CD8-positive, alpha-beta memory T cell (primary cell): ENCODE measurements around the gene COL25A1. TPM values are rescaled to one million over a fixed set of nuclear protein-coding genes. Genes with fewer than 3 reads are reported as not detected.

Experiments used
- CTCF ChIA-PET: fragments of 350-600 bp; sonication (Branson Sonifier 250); formaldehyde crosslinking; loops from one replicate; lab custom pipeline; 2021; ENCODE audit warnings: antibody characterized with exemption; lab: Charles Lee
- POLR2A ChIA-PET: fragments of 350-600 bp; sonication (Branson Sonifier 250); formaldehyde crosslinking; loops from one replicate; lab custom pipeline; 2021; ENCODE audit warnings: antibody characterized with exemption; lab: Charles Lee
- DNase-seq, 5 donors: peaks; one replicate each; pipeline versions ENCODE4 v3.0.0 to v3.0.0-alpha.2; 2020 to 2022; ENCODE audit warnings: mixed read lengths in 1 of 5
- H3K27ac ChIP-seq: one replicate; pipeline ENCODE4 v1.7.0; 2013; ENCODE audit warnings: low read depth, mild to moderate bottlenecking, low read length, moderate library complexity
- H3K27me3 ChIP-seq: 2 replicates; pipeline ENCODE4 v1.7.0; 2013; ENCODE audit warnings: low read length, mild to moderate bottlenecking; ENCODE audit not compliant: insufficient read depth, poor library complexity, severe bottlenecking
- H3K36me3 ChIP-seq: 2 replicates; pipeline ENCODE4 v1.7.0; 2013; ENCODE audit warnings: mild to moderate bottlenecking, low read length, moderate library complexity; ENCODE audit not compliant: insufficient read depth
- H3K4me1 ChIP-seq: 2 replicates; pipeline ENCODE4 v1.7.0; 2013; ENCODE audit warnings: mild to moderate bottlenecking, low read length, moderate library complexity; ENCODE audit not compliant: insufficient read depth
- H3K4me3 ChIP-seq: 2 replicates; pipeline ENCODE4 v1.7.0; 2013; ENCODE audit warnings: mild to moderate bottlenecking, low read length
- H3K9me3 ChIP-seq: 2 replicates; pipeline ENCODE4 v1.7.0; 2013; ENCODE audit warnings: mild to moderate bottlenecking, low read length
- H3K27ac Mint-ChIP-seq, 8 donors: one replicate each; pipeline ENCODE4 v1.8.0; 2020 to 2021; ENCODE audit warnings: mixed read lengths in 8 of 8, mild to moderate bottlenecking in 6 of 8, inconsistent platforms in 3 of 8, moderate library complexity in 3 of 8
- H3K27me3 Mint-ChIP-seq, 2 donors: one replicate each; pipeline ENCODE4 v1.8.0; 2020 to 2021; ENCODE audit warnings: mixed read lengths in 2 of 2, mild to moderate bottlenecking in 1 of 2, moderate library complexity in 1 of 2
- H3K36me3 Mint-ChIP-seq, 3 donors: one replicate each; pipeline ENCODE4 v1.8.0; 2020 to 2021; ENCODE audit warnings: mixed read lengths in 3 of 3, inconsistent platforms in 1 of 3, mild to moderate bottlenecking in 1 of 3
- H3K4me1 Mint-ChIP-seq, 3 donors: one replicate each; pipeline ENCODE4 v1.8.0; 2020 to 2021; ENCODE audit warnings: mixed read lengths in 3 of 3, inconsistent platforms in 1 of 3, mild to moderate bottlenecking in 1 of 3
- H3K4me3 Mint-ChIP-seq, 7 donors: one replicate each; pipeline ENCODE4 v1.8.0; 2020 to 2021; ENCODE audit warnings: mixed read lengths in 7 of 7, mild to moderate bottlenecking in 6 of 7, moderate library complexity in 4 of 7, inconsistent platforms in 2 of 7
- H3K9me3 Mint-ChIP-seq, 5 donors: one replicate each; pipeline ENCODE4 v1.8.0; 2020 to 2022; ENCODE audit warnings: mixed read lengths in 5 of 5, mild to moderate bottlenecking in 3 of 5, moderate library complexity in 2 of 5, inconsistent platforms in 1 of 5
- polyA plus RNA-seq: library from polyadenylated mRNA; unstranded; fragments of 300-500 nt; fragmentation: Illumina TruSeq; gene quantifications from one replicate; pipeline ENCODE4 v1.2.3, GENCODE V29; 2021
- total RNA-seq, 2 experiments: library from RNA; stranded (reverse); gene quantifications; one replicate each; pipeline ENCODE4 v1.2.3, GENCODE V29; 2021

COL25A1 gene
- total and polyA plus RNA-seq, 3 experiments from 2014 or later = not detected

DNA sequence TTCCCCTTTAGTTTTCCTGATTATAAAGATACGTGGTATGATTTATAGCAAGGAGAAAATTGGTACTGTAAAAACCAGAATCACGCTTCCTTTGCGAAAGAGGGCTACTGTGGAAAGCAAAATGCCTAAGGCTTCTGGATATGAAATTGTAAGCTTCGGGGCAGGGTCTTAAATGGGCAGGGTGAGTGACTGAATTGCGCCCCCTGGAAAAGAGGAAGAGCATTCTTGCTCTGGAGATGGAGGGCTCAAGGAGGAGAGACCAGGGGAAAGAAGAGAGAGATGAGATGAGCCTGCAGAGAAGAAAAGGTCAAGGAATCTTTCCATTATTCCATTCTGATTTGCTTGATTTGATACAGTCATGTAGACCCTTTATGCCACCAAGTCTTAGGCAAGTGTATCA is 526.5 kb downstream of the COL25A1 start:
- no peaks in the 10 kb centered on the region for H3K36me3 Mint-ChIP-seq
- H3K27me3 Mint-ChIP-seq = peaks cover 3 to 20% of the 10 kb centered on the region in 2 donors
- DNase-seq = no peak
- Histone ChIP-seq H3K9me3 (no peaks in the 10 kb centered on the region), H3K4me1 (no peaks in the 10 kb centered on the region), H3K36me3 (no peaks in the 10 kb centered on the region), H3K4me3 (no peak overlapping the region), H3K27ac (no peak overlapping the region), H3K27me3 (no peaks in the 10 kb centered on the region)
- ChIA-PET CTCF (no interaction called here), POLR2A (no interaction called here)
- H3K4me3 Mint-ChIP-seq = no peak overlapping the region
- H3K4me1 Mint-ChIP-seq = no peaks in the 10 kb centered on the region
- no peak overlapping the region for H3K27ac Mint-ChIP-seq
- H3K9me3 Mint-ChIP-seq = no peaks in the 10 kb centered on the region

DNA sequence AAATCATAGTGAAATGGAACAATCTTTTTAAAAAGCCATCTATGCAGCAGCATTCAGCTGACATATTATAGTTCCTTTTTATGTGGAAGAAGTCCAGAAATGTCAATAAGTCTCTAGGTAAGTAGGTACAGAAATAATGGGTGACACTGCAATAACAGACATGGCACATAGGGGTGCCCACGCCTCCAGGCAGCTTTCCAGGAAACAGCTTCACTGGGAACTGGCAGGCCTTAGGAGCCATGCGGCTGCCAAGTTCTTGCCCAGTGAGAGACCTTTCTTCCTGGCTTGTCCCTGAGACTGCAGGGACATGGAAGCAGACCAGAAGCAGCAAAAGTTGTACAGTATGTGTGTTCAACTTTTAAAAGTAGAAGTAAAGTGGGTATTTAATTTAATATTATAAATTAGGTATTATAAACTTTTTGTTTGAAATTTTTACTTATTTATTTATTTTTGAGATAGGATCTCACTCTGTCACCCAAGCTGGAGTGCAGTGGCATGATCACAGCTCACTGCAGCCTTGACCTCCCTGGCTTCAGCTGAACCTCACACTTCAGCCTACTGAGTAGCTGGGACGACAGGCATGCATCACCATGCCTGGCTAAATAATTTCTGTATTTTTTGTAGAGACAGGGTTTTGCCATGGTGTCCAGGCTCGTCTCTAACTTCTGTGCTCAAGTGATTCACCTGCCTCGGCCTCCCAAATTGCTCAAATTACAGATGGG is 527.5 kb downstream of the COL25A1 start:
- Histone ChIP-seq H3K4me1 (no peaks in the 10 kb centered on the region), H3K9me3 (no peaks in the 10 kb centered on the region), H3K4me3 (no peak overlapping the region), H3K27ac (no peak overlapping the region), H3K36me3 (no peaks in the 10 kb centered on the region), H3K27me3 (no peaks in the 10 kb centered on the region)
- Mint-ChIP-seq H3K27me3 (peaks cover 3 to 20% of the 10 kb centered on the region in 2 donors), H3K27ac (peak overlapping the region in 1 of 8 donors; percentile 21), H3K4me3 (no peak overlapping the region), H3K4me1 (no peaks in the 10 kb centered on the region), H3K9me3 (no peaks in the 10 kb centered on the region), H3K36me3 (no peaks in the 10 kb centered on the region)
- ChIA-PET CTCF (no interaction called here), POLR2A (no interaction called here)
- DNase-seq = no peak

DNA sequence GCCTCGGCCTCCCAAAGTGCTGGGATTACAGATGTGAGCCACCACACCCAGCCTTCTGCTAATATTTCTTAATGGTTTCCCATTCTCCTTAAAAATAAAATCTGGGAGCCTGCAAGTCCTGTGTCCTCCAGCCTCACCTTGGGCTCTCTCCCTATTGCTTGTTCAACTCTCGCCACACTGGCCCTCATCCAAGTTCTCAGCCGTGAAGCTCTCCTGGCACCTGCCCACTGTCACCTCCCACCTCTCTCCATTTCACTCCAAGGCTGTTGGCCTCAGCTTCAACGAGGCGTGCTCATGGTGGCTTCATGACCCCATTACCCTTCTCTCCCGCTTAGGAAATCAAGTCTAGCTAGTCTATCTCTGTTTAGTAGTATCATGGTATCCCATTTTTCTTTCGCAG is 530.1 kb downstream of the COL25A1 start:
- H3K27ac ChIP-seq = no peak overlapping the region
- no peaks in the 10 kb centered on the region for H3K27me3 ChIP-seq
- Mint-ChIP-seq H3K4me3 (no peak overlapping the region), H3K36me3 (no peaks in the 10 kb centered on the region), H3K9me3 (no peaks in the 10 kb centered on the region), H3K4me1 (no peaks in the 10 kb centered on the region), H3K27ac (no peak overlapping the region), H3K27me3 (peaks cover 3 to 22% of the 10 kb centered on the region in 2 donors)
- no peak overlapping the region for H3K4me3 ChIP-seq
- POLR2A ChIA-PET = no interaction called here
- H3K36me3 ChIP-seq = no peaks in the 10 kb centered on the region
- H3K9me3 ChIP-seq = no peaks in the 10 kb centered on the region
- no peak for DNase-seq
- CTCF ChIA-PET = no interaction called here
- no peaks in the 10 kb centered on the region for H3K4me1 ChIP-seq

DNA sequence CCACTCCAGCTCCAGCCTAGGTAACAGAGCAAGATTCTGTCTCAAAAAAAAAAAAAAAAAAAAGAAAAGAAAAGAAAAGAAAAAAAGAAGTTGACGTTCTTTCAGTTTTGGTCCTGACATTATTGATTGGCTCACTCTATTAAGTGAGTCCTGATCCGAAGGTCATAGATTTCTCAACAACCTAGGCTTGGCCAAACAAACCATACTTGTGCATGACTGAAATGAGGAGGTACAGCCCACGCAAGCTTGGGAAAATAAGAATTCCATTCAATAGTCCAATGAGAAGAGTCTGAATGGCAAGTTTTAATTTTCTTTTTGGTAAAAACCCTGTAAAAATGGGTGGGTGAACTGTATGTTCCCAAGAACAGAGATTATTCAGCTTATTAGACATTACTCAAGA is 536.4 kb downstream of the COL25A1 start:
- no peak overlapping the region for H3K27ac Mint-ChIP-seq
- Histone ChIP-seq H3K4me1 (peaks cover 6% of the 10 kb centered on the region), H3K4me3 (no peak overlapping the region), H3K9me3 (no peaks in the 10 kb centered on the region), H3K27ac (no peak overlapping the region), H3K36me3 (no peaks in the 10 kb centered on the region), H3K27me3 (peaks cover 19% of the 10 kb centered on the region)
- DNase-seq = no peak
- H3K27me3 Mint-ChIP-seq = peaks cover 26 to 61% of the 10 kb centered on the region in 2 donors
- no peak overlapping the region for H3K4me3 Mint-ChIP-seq
- POLR2A ChIA-PET = no interaction called here
- peaks cover 0 to 4% (median 0%) of the 10 kb centered on the region in 3 donors for H3K36me3 Mint-ChIP-seq
- peaks cover 13 to 19% (median 16%) of the 10 kb centered on the region in 3 donors for H3K4me1 Mint-ChIP-seq
- H3K9me3 Mint-ChIP-seq = peaks cover 0 to 4% (median 0%) of the 10 kb centered on the region in 5 donors
- CTCF ChIA-PET = no interaction called here

DNA sequence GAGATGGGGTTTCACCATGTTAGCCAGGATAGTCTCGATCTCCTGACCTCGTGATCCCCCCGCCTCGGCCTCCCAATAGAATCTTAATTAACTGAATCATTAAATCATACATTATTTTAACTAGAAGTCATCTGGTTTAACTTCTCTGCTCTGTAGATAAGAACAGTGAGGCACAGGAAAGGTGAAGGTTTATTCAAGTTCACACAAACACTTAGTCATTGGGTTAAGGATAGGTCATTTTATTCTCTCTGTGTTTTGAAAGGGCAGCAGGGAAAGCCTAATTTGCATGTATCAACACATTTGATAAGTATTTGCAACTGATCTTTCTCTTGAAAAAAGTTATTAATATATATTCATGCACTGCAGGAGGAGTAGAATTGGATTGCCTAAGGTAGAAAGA is 538.5 kb downstream of the COL25A1 start:
- Histone ChIP-seq H3K36me3 (no peaks in the 10 kb centered on the region), H3K27me3 (peaks cover 19% of the 10 kb centered on the region), H3K4me3 (no peak overlapping the region), H3K9me3 (no peaks in the 10 kb centered on the region), H3K27ac (no peak overlapping the region), H3K4me1 (peaks cover 6% of the 10 kb centered on the region)
- Mint-ChIP-seq H3K4me3 (peak overlapping the region in 2 of 7 donors; percentile 10 to 28), H3K4me1 (peaks cover 13 to 19% (median 16%) of the 10 kb centered on the region in 3 donors), H3K36me3 (peaks cover 0 to 4% (median 0%) of the 10 kb centered on the region in 3 donors), H3K9me3 (peaks cover 0 to 4% (median 0%) of the 10 kb centered on the region in 5 donors), H3K27ac (no peak overlapping the region), H3K27me3 (peaks cover 26 to 73% of the 10 kb centered on the region in 2 donors)
- ChIA-PET POLR2A (no interaction called here), CTCF (no interaction called here)
- DNase-seq = no peak

DNA sequence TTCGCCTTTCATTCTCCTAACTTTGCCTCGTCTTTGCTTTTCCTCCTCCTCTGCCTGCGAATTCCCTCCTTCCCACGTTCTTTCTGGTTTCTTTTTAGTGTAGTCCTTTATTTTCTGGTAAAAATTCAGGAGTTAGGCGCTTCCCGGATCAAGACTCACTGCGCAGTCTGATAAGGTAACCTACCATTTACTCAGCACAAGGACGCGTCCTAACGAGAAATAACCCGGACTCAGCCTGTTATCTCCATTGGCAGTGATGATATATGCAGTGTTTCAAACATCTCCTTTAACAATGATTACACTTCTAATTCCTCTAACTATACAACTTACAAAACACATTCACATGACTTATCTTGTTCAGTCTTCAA is 539.2 kb downstream of the COL25A1 start:
- peak overlapping the region; percentile 53 for H3K4me3 ChIP-seq
- Mint-ChIP-seq H3K27ac (peak overlapping the region in 1 of 8 donors; percentile 61), H3K27me3 (peaks cover 26 to 73% of the 10 kb centered on the region in 2 donors), H3K4me3 (peak overlapping the region; percentile 19 to 83 (median 72)), H3K9me3 (peaks cover 0 to 4% (median 0%) of the 10 kb centered on the region in 5 donors), H3K36me3 (peaks cover 0 to 4% (median 0%) of the 10 kb centered on the region in 3 donors), H3K4me1 (peaks cover 13 to 19% (median 16%) of the 10 kb centered on the region in 3 donors)
- POLR2A ChIA-PET = no interaction called here
- no peak for DNase-seq
- H3K27ac ChIP-seq = no peak overlapping the region
- H3K36me3 ChIP-seq = no peaks in the 10 kb centered on the region
- peaks cover 19% of the 10 kb centered on the region for H3K27me3 ChIP-seq
- CTCF ChIA-PET = no interaction called here
- peaks cover 6% of the 10 kb centered on the region for H3K4me1 ChIP-seq
- H3K9me3 ChIP-seq = no peaks in the 10 kb centered on the region

DNA sequence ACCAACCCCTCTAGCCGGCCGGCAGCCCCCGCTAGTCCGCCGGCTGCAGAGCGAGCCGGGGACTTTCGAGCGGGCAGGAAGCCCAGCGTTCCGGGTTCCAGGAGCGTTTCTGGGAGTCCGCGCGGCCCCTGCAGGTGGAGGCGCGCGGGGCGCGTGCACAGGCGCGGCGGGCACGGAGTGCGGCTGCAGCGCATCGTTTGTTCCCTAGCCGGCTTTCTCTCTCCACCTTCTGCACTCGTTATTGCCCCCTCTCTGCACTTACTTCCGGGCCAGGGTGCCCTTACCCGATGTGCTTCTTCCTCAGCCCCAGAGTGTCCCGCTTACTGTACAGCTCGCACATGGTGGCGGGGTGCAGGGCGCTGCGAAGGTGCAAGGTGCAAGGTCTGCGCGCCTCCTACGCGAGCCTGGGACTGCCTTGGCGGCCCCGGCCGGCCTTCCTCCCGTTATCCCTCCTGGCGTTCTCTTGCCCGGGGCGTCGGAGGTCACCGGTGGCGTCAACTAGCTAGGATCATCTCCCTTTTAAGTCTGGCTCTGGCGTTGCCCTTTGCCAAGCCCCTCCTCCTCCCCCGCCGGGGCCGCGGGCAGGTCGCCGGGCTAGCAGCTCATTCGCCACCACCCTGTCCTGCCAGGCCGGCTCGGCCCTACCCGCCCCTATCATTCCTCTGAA is 539.8 kb downstream of the COL25A1 start, which contains the start of gene ETNPPL:
TSS of gene ETNPPL (minus strand) at position 495 of the 667 bp plus-strand sequence. CDS start at position 340, 155 bp downstream.
- H3K4me1 ChIP-seq = peaks cover 6% of the 10 kb centered on the region
- Mint-ChIP-seq H3K4me1 (peaks cover 13 to 19% (median 16%) of the 10 kb centered on the region in 3 donors), H3K36me3 (peaks cover 0 to 4% (median 0%) of the 10 kb centered on the region in 3 donors), H3K4me3 (peak within 1 kb of the TSS; percentile 70 to 83 (median 73)), H3K9me3 (peaks cover 0 to 4% (median 0%) of the 10 kb centered on the region in 5 donors), H3K27ac (peak within 1 kb of the TSS in 1 of 8 donors; percentile 61), H3K27me3 (peaks cover 26 to 73% of the 10 kb centered on the region in 2 donors)
- DNase-seq = peak in 1 of 5 donors; percentile 32
- no peak within 1 kb of the TSS for H3K27ac ChIP-seq
- H3K36me3 ChIP-seq = no peaks in the 10 kb centered on the region
- no peaks in the 10 kb centered on the region for H3K9me3 ChIP-seq
- ChIA-PET CTCF (no interaction called here), POLR2A (no interaction called here)
- peaks cover 19% of the 10 kb centered on the region for H3K27me3 ChIP-seq
- H3K4me3 ChIP-seq = peak within 1 kb of the TSS; percentile 53
